GM21390 (cell line): ENCODE data around the gene CPNE7.

Experiments used
- ATAC-seq: cut with Tn5 transposase; IDR thresholded peaks from one replicate; pipeline ENCODE4 v1.9.1; 2021; ENCODE audit not compliant: unreplicated experiment

Gene CPNE7

DNA sequence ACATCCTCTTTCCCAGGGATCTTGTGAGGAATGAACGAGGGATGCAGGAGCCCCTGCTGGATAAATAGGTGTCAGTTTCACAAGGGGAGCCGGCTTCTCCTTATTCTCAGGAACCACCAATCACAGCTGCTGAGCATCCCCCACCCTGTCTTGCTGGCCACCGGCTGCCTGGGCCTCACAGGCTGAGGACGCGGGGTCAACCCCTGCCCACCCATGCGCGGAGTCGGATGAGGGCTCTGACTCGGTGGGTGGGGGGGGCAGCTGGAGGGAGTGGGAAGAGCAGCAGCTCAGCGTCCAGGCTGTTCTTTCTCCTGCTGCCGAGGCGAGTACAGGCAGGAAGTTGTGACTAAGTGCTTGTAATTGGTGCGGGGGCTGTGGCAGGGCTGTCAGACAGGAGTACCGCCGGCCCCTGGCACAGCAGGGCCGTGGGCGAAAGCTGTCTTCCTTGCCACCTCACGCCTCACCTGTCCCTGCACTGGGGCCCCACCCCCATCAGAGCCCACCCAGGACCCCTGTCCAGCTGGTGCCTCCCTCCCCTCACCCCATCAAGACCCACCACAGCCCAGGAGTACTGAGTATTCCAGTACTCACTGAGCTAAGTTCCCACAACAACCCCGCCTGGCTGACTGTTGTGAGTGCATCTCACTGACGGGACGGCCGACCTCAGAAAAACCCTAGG lies 26.9 kb downstream of the CPNE7 start:
- no peak for ATAC-seq

DNA sequence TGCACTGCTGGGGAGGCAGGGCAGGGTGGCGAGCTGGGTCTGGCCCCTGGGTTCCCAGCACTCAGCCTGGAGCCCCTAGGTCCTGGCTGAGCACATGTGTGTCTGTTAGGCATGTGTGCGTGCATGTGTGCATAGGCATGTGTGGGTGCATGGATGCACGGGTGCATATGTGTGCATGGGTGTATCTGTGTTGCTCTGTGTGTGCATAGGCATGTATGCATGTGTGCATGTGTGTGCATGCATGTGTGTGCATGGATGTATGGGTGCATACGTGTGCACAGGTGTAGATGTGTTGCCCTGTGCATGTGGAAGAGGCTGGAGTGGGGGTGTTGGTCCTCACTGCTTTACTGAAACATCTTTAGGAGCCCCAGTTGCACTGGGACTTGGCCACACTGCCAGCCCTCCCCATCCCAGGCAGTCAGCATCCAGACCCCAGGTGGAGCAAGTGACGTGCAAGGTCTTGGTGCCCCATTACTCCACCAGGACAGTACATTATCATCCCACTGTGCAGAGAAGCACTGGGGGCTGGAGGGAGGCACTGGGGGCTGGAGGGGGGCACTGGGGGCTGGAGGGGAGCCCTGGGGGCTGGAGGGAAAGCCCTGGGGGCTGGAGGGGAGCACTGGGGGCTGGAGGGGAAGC lies 27.5 kb downstream of the CPNE7 start:
- ATAC-seq, result no peak

DNA sequence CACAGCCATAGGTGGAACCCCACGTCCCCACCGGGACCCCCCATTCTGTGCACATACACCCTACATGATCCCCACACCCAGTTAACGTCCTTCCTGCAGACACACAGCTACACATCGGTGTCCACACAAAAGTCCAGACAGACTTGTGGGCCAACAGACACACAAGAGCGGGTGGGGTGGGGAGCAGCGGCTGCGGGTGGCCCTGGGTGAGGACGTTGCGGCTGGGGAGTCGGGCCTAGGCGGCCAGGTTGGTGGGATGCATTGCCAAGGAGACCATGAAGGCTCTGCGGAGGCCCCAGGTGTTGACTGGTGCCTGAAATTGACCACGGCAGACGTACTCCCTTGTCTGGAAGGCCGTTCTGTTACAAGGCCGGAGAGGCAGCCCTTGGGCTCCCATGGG lies 29.2 kb downstream of the CPNE7 start:
- no peak for ATAC-seq

DNA sequence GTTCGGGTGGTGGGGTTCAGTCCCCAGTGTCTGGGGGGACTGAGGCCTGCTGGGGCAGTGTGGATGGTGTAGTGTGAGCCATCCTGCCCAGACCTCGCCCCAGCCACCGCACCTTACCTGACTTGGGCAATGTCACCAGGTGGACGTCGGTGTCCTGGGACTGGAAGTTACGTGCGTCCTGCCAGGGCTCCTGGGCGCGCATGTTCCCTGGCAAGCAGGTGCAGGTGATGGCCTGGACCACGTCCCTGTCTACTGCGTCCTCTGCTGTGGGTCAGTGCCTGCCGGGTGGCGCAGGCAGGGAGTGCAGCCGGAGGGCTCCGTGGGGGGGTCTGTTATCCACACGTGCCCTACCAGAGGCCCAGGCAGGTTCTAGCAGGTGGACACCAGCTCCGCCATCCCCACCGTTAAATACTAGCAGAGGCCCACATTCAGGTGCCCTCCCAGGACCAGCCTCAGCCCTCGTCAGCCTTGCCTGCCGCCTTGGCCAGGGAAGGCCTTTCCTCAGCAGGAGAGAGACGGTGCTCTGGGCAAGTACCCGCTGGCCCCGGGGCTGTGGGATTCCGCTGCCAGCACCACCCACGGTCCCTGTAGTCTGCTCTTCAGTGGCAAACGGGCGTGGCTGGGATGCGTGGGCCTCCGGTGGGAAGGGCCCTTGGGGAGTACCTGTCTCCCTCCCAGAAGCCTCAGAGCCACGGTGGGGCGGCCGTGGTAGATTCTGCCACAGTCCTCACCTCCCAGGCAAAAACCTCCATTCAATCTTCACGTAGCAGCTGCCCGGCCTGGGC lies 29.8 kb downstream of the CPNE7 start:
- ATAC-seq, result no peak

DNA sequence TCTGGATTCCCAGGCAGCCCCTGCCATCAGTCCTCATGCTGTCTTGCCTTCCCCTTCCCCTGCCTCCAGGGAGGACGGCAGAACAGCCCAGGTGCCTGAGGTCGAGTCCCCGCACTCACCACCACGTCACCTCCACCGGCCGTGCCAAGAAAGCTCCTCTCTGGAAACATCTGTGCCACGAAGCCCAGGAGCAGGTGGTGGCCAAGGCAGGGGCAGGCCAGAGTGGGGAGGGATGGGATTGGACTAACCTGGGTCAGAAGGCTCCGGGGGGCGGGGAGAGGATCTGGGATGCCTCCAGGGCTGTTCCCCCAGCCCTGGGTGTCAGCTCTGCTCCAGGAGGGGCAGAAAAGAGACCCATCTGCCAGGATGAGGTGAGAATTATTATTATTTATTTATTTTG lies 30.4 kb downstream of the CPNE7 start:
- no peak for ATAC-seq

DNA sequence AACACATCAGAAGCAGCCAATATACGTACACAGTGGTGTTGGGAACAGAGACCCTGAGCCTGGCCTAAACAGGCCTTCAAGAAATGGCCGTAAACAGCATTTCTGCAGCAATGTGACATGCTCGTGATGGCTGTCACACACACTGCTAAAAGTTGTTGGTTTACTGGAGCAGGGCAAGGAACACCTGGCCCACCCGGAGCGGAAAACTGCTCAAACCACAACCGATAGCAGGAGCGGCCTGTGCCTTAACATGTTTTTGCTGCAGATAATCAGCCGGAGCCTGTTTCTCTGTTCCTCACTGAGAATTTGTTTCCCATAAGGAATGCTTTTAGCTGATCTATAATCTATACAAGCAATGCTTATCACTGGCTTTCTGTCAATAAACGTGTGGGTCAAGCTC lies 31.9 kb downstream of the CPNE7 start:
- no peak for ATAC-seq

DNA sequence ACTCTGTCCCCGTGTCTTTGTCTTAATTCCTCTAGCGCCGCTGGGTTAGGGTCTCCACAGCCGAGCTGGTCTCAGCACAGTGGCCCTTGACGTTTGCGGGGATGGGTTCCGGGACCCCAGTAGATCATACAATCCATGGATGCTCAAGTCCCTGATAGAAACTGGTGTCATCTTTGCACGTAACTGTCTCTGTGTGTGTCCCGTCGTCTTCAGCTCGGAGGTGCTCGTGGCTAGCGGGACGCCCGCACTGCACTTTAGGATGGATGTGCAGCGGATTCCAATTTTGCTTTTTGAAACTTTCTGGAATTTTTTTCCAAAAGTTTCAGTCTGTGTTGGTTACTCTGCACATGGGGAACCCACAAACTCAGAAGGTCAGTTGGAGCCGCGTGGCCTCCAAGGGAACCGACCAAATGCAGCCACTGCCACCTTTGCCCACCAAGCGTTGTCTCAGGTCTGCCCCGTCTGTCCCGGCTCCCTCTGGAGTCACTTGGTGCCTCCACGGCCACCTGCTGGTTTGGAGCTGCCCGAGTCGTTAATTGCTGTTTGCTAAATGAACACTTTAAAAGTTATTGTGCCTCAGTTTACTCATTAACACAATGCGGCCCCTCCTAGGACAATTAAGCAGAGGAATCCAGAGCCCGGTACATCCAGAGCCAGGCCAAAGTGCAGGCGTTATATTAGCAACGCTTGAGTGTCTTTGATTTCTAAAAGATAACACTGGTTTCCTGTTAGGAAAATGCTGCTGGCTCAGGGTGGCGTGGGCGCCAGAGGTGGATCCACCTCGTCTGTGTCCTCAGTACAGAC lies 32.6 kb downstream of the CPNE7 start:
- no peak for ATAC-seq

DNA sequence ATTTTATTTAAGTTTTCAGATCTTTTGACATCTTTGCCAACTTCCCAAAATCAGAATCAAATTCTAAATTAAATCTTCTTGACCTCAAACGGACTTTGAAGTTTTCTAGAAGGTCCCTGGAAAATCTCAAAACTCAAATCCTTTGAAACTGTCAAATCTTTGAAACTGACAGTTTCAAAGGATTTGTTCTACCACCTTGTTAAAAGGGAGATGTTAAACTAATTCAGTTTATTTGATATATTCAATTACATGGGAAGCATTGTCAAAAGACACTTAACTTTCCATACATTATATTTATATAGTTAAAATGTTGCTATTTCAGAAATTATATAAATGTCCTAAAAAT lies 34.5 kb downstream of the CPNE7 start:
- ATAC-seq, result no peak

DNA sequence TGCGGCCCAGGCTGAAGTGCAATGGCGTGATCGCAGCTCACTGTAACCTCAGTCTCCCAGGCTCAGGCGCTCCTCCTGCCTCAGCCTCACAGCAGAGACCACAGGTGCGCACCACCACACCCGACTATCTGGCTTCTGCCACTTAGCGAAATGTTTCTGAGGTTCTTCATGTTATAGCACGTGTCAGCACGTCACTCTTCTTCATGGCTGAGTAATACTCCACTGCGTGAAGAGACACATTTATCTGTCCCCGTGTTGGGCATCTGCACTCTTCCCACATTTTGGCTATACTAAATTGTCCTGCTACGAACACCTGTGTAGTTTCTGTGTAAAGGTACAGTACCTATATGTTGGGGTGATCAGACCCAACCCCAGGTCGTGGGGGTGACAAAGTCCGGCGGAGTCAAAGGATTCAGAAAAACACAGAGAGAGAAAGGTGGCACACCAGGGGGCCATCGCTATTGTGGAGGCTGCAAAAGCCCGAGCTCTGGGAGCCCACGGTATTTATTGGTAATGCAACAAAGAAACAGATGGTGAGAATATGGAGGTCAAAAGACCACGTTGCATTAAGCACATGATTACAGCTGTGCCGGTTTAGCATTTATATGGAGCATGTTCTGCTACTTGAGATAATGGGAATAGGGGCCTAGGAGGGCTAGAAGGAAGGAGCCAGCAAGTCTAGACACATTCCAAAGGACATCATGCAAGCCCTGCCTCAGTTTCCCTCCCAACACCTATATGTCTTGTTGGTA lies 37.0 kb downstream of the CPNE7 start:
- no peak for ATAC-seq

DNA sequence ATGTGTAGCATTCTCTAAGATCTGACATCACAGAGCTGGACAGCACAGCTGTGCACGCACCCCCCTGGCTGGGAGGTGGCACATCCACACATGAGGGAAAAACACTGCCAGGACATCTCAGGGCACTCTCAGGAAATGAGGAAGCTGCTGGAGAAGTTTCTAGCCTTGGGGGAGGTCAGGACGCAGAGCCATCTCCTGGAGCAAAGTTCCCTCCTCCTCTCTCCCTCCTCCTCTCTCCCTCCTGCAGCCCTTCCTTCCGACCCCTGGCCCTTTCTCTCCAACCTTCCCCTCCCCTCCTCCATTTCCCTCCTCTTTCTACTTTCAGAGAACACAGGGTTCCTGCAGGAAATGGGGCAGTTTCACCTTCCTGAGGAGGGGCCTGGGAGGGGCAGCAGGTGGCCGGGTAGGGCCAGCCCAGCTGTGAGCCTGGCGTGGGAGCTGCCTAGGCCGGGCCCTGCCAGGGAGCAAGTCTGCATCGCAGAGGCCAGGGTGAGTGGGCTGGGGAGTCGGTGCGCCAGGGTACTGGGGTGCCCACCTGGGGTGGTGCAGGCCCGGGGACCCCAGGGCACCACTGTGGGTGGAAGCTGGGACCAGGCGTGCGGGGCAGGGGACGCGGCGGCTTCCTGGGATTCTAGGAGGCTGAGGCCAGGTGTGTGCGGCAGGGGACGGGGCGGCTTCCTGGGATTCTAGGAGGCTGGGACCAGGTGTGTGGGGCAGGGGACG lies 37.8 kb downstream of the CPNE7 start, which contains the start of gene DPEP1:
TSS of gene DPEP1 (plus strand) at position 412 of the 723 bp plus-strand sequence. CDS start 16,769 bp downstream, outside the sequence.
- ATAC-seq, result no peak

DNA sequence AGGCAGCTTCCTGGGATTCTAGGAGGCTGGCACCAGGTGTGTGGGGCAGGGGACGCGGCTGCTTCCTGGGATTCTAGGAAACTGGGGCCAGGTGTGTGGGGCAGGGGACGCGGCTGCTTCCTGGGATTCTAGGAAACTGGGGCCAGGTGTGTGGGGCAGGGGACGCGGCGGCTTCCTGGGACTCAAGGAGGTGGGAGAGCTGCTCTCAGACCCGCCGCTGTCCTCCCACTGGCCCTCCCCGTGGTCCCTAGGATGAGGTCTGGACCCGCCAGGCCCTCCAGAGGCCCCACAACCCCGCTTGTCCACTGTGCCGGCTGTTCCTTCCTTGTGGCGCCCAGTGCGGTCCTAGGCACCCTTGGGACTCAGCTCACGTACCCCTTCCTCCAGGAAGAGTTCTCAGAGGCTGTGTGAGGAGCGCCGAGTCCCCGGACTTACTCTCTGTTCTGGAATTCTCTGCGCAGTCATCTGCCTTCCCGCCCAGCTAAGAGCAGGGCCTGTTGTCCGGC lies 38.4 kb downstream of the CPNE7 start:
- no peak for ATAC-seq

DNA sequence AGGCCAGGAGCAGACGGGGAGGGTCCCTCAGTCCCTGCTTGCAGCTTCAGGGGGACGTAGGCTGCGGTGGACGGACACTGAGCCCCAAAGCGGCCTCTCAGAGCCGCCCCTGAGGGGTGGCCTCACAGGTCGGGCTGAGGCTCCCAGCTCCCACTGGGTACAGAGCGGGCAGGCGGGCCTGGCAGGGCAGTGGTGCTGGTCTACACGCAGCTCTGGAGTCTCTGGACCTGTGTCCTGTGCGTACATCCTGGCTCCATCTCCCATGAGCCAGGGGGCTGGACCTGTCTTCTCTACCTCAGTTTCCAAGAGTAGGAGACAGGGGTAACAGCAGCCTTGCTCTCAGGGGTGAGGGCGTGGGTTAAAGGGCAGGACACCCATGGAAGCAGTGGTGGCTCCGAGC lies 39.6 kb downstream of the CPNE7 start:
- no peak for ATAC-seq

DNA sequence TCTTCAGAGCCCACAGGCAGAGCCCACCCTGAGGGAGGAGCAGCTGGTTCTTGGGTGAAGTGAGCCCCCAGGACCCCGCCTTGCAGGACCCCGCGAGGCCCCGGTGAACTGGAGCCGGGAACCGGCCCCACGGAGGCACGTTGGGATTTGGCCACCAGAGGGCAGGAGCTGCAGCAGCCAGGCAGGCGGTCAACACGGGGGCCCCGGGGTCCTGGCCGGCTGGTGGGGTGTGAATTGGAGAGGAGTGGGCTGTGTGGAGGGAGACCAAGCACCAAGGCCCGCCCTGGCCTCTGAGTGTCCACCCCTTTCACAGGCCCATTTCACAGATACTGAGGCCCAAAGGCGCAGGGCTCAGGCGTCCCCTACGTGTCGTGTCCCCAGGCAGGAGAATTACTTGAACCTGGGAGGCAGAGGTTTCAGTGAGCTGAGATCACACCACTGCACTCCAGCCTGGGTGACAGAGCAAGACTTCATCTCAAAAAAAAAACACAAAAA lies 40.1 kb downstream of the CPNE7 start:
- ATAC-seq, result no peak

DNA sequence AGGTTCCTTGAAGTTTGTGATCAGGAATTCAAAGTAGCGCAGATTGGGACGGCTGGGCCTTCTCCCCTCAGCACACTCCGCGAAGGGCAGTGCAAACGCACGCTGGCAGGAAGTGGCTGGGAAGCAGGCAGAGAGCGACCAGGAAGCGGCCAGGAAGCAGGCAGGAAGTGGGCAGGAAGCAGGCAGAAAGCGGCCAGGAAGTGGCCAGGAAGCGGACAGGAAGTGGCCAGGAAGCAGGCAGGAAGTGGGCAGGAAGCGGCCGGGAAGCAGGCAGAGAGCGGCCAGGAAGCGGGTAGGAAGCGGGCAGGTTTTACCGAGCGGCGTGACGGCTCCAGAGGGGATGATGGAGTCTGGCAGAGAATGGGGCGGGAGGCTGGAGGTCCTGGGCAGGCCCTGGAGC lies 41.1 kb downstream of the CPNE7 start:
- no peak for ATAC-seq

DNA sequence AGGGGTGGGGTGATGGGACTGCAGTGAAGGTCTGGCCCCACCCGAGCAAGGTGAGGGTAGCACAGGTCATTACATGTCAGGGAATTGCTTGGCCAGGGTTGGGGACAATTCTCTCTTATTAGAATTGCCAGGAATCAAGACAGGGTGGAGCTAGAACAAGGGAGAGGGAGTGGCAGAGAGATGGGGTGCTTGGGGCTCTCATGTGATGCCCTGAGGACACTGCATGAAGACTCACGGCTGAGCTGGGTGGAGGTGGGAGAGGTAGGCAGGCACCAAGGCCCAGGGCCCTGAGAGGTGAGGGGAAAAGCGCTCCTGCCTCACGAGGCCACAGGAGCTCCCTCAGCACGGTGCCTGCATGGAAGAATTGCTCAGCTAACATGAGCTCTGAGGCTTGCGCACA lies 41.5 kb downstream of the CPNE7 start:
- ATAC-seq, result no peak

DNA sequence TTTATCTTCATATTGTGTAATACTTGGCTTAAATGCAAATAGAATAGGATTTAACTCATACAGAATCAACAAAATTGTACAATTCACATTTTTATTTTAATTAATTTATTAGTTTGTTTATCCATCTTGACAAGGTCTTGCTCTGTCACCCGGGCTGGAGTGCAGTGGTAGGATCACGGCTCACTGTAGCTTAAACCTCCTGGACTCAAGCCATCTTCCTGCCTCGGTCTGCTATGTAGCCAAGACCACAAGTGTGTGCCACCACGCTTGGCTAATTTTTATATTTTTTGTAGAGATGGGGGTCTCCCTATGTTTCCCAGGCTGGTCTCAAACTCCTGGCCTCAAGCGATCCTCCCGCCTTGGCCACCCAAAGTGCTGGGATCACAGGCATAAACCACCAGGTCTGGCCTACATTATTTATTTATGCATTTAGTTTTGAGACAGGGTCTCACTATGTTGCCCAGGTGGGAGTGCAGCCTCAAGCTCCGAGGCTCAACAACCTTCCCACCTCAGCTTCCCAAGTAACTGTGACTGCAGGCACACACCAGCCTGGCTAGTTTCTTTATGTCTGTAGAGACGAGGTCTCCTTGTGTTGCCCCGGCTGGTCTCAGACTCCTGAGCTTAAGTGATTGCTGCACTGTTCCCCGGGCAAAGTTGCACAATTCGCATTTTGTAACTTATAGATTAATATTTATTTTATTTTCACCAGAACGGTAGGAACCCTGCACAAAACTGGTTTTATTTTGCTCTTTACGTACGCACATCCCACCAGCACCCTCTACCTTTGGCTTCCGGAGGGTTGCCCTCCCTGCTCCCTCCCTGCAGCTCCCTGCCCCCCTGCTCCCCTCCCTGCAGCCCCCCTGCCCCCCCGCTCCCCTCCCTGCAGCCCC lies 42.8 kb downstream of the CPNE7 start:
- no peak for ATAC-seq

DNA sequence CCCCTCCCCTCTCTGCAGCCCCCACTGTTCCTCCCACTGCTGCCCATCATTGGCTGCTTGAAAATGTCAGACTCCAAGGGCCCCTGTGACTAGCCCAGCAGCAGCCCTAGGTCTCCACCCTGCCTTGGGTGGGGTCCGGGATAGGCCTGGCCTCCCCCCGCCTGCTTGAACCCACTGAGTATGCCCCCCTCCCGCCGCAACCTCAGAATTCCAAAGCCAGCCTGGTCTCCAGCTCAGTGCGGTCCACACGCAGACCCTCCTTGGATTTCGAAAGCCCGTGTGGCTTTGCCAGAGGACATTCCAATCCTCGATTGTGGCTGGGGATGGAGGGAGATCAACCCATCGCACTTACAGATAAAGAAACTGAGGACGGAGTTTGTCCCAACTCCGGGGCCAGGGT lies 44.3 kb downstream of the CPNE7 start:
- ATAC-seq, result no peak

DNA sequence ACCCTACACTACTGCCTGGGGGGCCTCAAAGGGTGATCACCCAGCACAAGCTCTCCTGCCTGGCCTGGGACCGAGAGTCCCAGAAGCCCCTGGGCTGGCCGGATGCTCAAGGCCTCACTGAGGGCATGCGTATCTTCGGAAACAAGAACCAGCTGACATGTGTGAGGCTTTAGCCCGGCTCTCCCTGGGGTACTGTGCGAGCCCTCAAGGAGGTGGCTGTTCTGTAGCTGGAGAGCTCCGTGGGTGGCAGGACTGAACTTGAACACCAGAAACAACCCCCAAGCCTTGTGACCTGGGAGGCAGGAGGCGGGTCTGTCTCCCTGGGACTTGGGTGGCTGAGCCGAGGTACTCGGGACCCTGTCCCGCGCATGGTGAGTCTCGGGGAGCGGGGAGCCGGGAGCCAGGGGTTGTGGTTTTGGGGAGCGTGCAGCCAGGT lies 44.9 kb downstream of the CPNE7 start:
- ATAC-seq, result no peak
